Cardiac fibroblast (primary cell): ENCODE results near the gene MRTFA.

Source experiments
- DNase-seq, 2 donors: peaks; one replicate each; pipeline versions ENCODE4 v3.0.0 to v3.0.0-alpha.2; 2010; ENCODE audit warnings: low read depth in 2 of 2
- H3K4me3 ChIP-seq, 2 donors: replicated peaks in 1 of 2; 1 replicate in 1 of 2; 2 replicates in 1 of 2; pipeline ENCODE4 v1.5.1; 2011; ENCODE audit warnings: low read depth in 2 of 2, low read length in 2 of 2, mild to moderate bottlenecking in 2 of 2, moderate library complexity in 1 of 2
- CTCF ChIP-seq: IDR thresholded peaks from one replicate; pipeline ENCODE4 v1.5.1; 2011; ENCODE audit warnings: low read depth, mild to moderate bottlenecking, low read length, inconsistent platforms

The MRTFA gene

DNA sequence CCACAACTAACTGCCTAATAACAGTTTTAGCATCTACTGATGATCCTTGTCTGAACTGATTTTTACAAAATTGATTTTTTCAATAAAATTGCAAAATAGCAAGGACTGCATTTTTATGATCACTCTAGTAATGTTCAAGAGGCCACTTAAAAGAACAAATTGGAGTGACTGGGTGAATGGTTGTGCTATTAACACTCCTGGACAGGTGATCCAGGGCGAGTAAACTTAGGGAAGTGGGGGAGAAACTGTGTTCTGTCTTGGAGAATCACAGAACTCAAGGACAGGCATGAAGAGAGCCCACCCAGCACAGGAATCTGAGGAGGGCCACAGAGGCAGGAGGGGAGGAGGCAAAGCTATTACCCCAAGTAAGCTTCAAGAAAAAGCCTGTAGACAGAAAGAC is 190.3 kb downstream of the MRTFA start:
- TF ChIP-seq CTCF = no peak
- H3K4me3 ChIP-seq = no peak overlapping the region
- DNase-seq = no peak

DNA sequence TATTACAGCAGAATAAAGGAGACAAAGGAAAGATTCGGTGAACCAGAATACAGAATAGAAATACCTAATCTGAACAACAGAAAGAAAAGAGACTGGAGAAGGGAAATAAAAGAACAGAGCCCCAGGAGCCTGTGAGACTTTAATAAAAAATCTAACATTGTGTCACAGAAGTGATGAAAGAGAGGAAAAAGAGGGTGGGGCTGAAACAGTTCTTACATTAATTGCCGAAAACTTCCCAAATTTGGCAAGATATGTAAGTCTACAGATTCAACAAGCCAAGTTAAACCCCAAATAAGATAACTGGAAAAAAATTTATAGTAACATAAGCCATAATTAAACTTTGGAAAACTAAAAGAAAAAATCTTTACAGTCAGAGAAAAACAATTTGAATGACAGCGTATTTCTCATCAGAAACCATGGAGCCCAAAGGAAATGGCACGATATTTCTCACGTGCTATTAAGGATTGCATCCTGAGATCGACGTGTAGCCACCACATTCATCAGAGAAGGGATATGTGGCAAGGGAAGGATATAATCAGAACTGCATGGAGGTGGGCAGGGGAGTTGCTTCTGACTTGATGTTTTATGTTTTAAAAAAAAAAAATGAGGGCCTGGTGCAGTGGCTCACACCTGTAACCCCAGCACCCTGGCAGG is 192.2 kb downstream of the MRTFA start:
- no peak overlapping the region for H3K4me3 ChIP-seq
- peak in 1 of 2 donors; percentile 16 for DNase-seq
- no peak for TF ChIP-seq CTCF

DNA sequence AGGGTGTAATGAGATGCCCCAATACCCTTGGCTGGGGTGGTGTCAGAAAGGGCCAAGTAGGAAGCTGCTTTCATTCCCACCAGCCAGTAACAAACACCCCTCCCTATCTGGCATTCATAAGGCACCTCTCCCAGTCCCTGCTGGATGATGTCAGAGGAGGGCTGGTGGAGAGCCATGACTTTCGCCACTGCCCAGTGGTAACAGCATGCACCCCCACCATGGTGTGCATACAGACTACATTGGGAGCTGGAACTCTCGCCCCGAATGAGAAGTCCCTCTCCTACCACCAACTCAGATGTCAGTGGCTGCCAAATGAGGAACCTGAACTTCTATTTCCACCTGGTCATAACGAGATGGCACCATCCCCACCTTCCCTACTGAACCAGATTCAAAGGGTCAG is 192.8 kb downstream of the MRTFA start:
- H3K4me3 ChIP-seq = no peak overlapping the region
- no peak for DNase-seq
- TF ChIP-seq CTCF = no peak

DNA sequence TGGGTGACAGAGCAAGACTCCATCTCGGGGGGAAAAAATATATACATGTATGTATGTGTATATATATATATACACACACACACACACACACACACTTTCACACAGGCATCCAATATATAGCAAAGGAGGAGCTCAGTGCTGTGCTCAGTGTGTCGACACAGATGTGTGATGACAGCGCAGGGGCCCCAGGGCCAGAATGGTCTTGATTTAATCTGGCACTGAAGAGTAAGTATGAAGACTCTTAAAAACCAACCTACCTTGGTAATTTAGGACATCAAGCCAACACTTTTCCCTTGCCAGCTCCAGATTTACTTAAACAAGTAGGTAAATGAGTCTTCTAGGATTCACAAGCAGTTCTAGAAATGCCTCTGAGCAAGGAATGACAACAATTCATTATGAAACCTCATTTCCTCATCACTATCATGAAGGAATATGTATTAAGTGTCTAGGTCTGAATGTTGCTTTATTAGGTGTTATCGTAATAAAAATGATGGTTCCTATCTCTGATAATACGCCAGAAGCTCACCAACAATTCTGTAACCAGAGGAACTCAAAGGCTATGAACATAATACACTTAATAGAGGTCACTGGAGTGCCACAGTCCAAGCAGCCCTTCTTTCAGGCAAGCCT is 194.6 kb downstream of the MRTFA start:
- TF ChIP-seq CTCF = no peak
- H3K4me3 ChIP-seq = no peak overlapping the region
- DNase-seq = no peak

DNA sequence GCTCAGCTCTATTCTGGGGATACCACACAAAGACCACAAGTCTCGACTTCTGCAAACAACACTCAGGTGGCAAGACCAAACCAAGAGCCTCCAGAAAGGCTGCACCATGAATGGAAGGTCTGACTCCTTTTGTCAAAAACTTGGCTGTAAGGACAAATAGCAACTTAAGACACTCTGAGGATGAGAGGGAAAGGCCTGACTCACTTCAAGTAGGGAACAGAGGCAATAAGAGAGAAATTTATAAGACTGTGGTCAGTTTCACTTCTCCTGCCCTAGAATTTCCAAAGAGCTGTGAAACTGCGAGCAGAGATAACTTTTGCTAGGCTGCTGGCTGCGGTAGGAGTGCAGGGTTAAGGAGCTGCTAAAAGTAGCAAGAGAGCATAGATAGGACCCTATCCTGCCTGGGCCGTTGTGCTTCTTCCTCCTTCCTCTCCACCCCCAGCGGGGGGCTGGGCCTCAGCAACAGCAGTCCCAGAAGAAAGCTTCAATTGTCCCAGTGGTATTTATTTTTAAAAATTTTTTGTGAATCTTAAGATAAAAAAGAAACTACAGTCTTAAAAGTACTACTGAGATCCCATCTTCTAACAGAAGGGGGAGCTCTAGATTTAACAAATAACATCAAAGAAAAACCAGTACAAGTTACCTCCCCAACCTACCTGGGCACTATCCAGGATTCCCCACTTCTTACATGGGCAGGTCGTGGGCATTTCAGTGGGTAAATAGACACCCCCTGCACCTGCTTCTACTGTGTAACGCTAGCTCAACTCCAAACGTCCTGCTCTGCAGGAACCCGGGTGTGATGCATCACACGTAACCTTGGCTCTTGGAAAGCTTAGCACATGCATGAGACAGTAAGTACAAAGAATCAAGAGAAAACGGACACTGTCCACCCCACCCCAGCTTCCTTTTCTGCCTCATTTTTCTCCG is 199.8 kb downstream of the MRTFA start:
- DNase-seq = peak; percentile 81
- TF ChIP-seq CTCF = peak; percentile 56
- no peak overlapping the region for H3K4me3 ChIP-seq

GRCh38 chr22:40434745-40435144 is 201.8 kb downstream of the MRTFA start:
- H3K4me3 ChIP-seq = no peak overlapping the region
- no peak for DNase-seq
- no peak for TF ChIP-seq CTCF
